Activated CD8-positive, alpha-beta T cell treated with anti-CD3 and anti-CD28 coated beads, Interleukin-2, amount 10 ng/mL, durations not matched to agents 7 days and 5 days (primary cell): ENCODE measurements around the gene ZNF346. TPM values are rescaled to one million over a fixed set of nuclear protein-coding genes. Genes with fewer than 3 reads are reported as not detected.

Experiments used
- ATAC-seq: fragments of 150-1000 bp; cut with Tn5 transposase; one replicate; pipeline ENCODE4 v1.10.0; 2021; ENCODE audit warnings: moderate library complexity
- CTCF ChIA-PET: fragments of 350-600 bp; sonication (Branson Sonifier 250); formaldehyde crosslinking; loops from one replicate; lab custom pipeline; 2021; ENCODE audit warnings: antibody characterized with exemption; lab: Charles Lee
- POLR2A ChIA-PET: fragments of 350-600 bp; sonication (Branson Sonifier 250); formaldehyde crosslinking; loops from one replicate; lab custom pipeline; 2021; ENCODE audit warnings: antibody characterized with exemption; lab: Charles Lee
- DNase-seq: peaks from one replicate; pipeline ENCODE4 v3.0.0-alpha.2; 2020
- H3K27ac Mint-ChIP-seq: one replicate; pipeline ENCODE4 v1.8.0; 2021; ENCODE audit warnings: mild to moderate bottlenecking, mixed read lengths
- H3K27me3 Mint-ChIP-seq: one replicate; pipeline ENCODE4 v1.8.0; 2021; ENCODE audit warnings: low read depth, mixed read lengths
- H3K36me3 Mint-ChIP-seq: one replicate; pipeline ENCODE4 v1.8.0; 2021; ENCODE audit warnings: low read depth, mixed read lengths
- H3K4me1 Mint-ChIP-seq: one replicate; pipeline ENCODE4 v1.8.0; 2021; ENCODE audit warnings: low read depth, mixed read lengths
- H3K4me3 Mint-ChIP-seq: one replicate; pipeline ENCODE4 v1.8.0; 2021; ENCODE audit warnings: mild to moderate bottlenecking, mixed read lengths
- H3K9me3 Mint-ChIP-seq: one replicate; pipeline ENCODE4 v1.8.0; 2022; ENCODE audit warnings: mixed read lengths; ENCODE audit not compliant: insufficient read depth
- total RNA-seq, 2 experiments: library from RNA; stranded (reverse); gene quantifications; one replicate each; pipeline ENCODE4 v1.2.3, GENCODE V29; 2021

ZNF346 gene
- total RNA-seq, 2 experiments from 2014 or later = 25.1 to 29.8 TPM

GRCh38 chr5:177128551-177128981, 106.1 kb downstream of the ZNF346 start:
- Mint-ChIP-seq H3K27me3 (no peaks in the 10 kb centered on the region), H3K4me1 (peaks cover 32% of the 10 kb centered on the region), H3K9me3 (no peaks in the 10 kb centered on the region), H3K36me3 (no peaks in the 10 kb centered on the region), H3K27ac (peak overlapping the region; percentile 68), H3K4me3 (peak overlapping the region; percentile 30)
- ChIA-PET POLR2A (no interaction called here), CTCF (interaction anchor here (1.0 to 2.5 kb wide), 5 partner anchors 11 to 262 kb away, joined by 4 to 21 read pairs (median 6); no protein-coding TSS in a partner anchor)
- DNase-seq (peak; percentile 31), ATAC-seq (no peak)

- ChIA-PET CTCF (interaction anchor here (1.1 to 2.5 kb wide), 3 partner anchors 17 to 19 kb away, joined by 4 to 21 read pairs (median 5); no protein-coding TSS in a partner anchor), POLR2A (interaction anchor here (0.9 kb wide), 1 partner anchor 10 kb away, joined by 7 read pairs; no protein-coding TSS in a partner anchor)
- H3K27ac Mint-ChIP-seq = no peak overlapping the region
- peaks cover 10% of the 10 kb centered on the region for H3K36me3 Mint-ChIP-seq
- no peaks in the 10 kb centered on the region for H3K27me3 Mint-ChIP-seq
- peaks cover 36% of the 10 kb centered on the region for H3K4me1 Mint-ChIP-seq
- DNase-seq (no peak), ATAC-seq (no peak)
- H3K4me3 Mint-ChIP-seq = no peak overlapping the region
- H3K9me3 Mint-ChIP-seq = no peaks in the 10 kb centered on the region
These were observed 107.9 kb downstream of the ZNF346 start for GRCh38 chr5:177130211-177131018.

Other genes with a start within 250 kb of the ZNF346 start
- gene UNC5A, start 212.1 kb upstream of the ZNF346 start, total RNA-seq = not detected
- gene HK3, start 123.3 kb upstream of the ZNF346 start, total RNA-seq = not detected
- gene UIMC1, start 15.9 kb upstream of the ZNF346 start, total RNA-seq = 10 to 100 TPM; 49.4 to 53.0 TPM
- gene FGFR4, start 64.2 kb downstream of the ZNF346 start, total RNA-seq = 1 to 10 TPM in 1 of 2 experiments, under 1 TPM in 1; 0.53 to 1.9 TPM
- 10 to 100 TPM; 91.8 to 98.4 TPM for gene NSD1, start 111.1 kb downstream of the ZNF346 start, total RNA-seq